DOHH2 (cell line): ENCODE measurements around the gene FAM184A.

Source experiments
- H3F3A ChIP-seq: fragments of 200-600 bp; sonication (generic), shearing (Covaris generic); 2 replicates; pipeline ENCODE4 v1.6.0; 2016; ENCODE audit warnings: antibody characterized with exemption, mild to moderate bottlenecking; ENCODE audit not compliant: control insufficient read depth, insufficient read depth
- H3K27ac ChIP-seq: fragments of 200-600 bp; sonication (generic); 2 replicates; pipeline ENCODE4 v1.5.1; 2014; ENCODE audit warnings: low read depth, mild to moderate bottlenecking, low read length, moderate library complexity
- H3K27me3 ChIP-seq: fragments of 200-600 bp; sonication (generic); 2 replicates; pipeline ENCODE4 v1.6.1; 2014; ENCODE audit warnings: mild to moderate bottlenecking, low read length, mixed read lengths; ENCODE audit not compliant: control insufficient read depth
- H3K36me3 ChIP-seq: fragments of 200-600 bp; sonication (generic); 2 replicates; pipeline ENCODE4 v1.6.1; 2014; ENCODE audit warnings: mild to moderate bottlenecking, low read length, moderate library complexity, mixed read lengths; ENCODE audit not compliant: control insufficient read depth
- H3K4me1 ChIP-seq: fragments of 200-600 bp; sonication (generic); 2 replicates; pipeline ENCODE4 v1.6.1; 2014; ENCODE audit warnings: mild to moderate bottlenecking, low read length, mixed read lengths; ENCODE audit not compliant: control insufficient read depth
- H3K4me2 ChIP-seq: fragments of 200-600 bp; sonication (generic); 2 replicates; pipeline ENCODE4 v1.6.0; 2014; ENCODE audit warnings: mild to moderate bottlenecking, low read length, moderate library complexity
- H3K4me3 ChIP-seq: fragments of 200-600 bp; sonication (generic); 2 replicates; pipeline ENCODE4 v1.5.1; 2014; ENCODE audit warnings: mild to moderate bottlenecking, low read length, mixed read lengths
- H3K79me2 ChIP-seq: fragments of 200-600 bp; sonication (generic); 2 replicates; pipeline ENCODE4 v1.6.1; 2014; ENCODE audit warnings: mild to moderate bottlenecking, low read length, mixed read lengths; ENCODE audit not compliant: control insufficient read depth
- H3K9me2 ChIP-seq: fragments of 200-600 bp; sonication (generic); replicated peaks from 2 replicates; pipeline ENCODE4 v1.6.1; 2014; ENCODE audit warnings: mild to moderate bottlenecking, low read length, mixed read lengths; ENCODE audit not compliant: control insufficient read depth
- H3K9me3 ChIP-seq: fragments of 200-600 bp; sonication (generic); 2 replicates; pipeline ENCODE4 v1.6.1; 2014; ENCODE audit warnings: antibody characterized with exemption, low read length, mixed read lengths; ENCODE audit not compliant: control insufficient read depth, insufficient read depth
- H4K20me1 ChIP-seq: fragments of 200-600 bp; sonication (generic); 2 replicates; pipeline ENCODE4 v1.6.0; 2014; ENCODE audit warnings: low read depth, mild to moderate bottlenecking, antibody characterized with exemption, low read length, moderate library complexity; ENCODE audit not compliant: control insufficient read depth, insufficient read depth
- EZH2phosphoT487 ChIP-seq: fragments of 200-600 bp; sonication (generic); IDR thresholded peaks from 2 replicates; pipeline ENCODE4 v1.6.1; 2017; ENCODE audit warnings: borderline replicate concordance, mild to moderate bottlenecking, antibody characterized with exemption, low read length, moderate library complexity, mixed read lengths
- TF ChIP-seq, protein P1 (sequence below): fragments of 200-600 bp; sonication (generic); IDR thresholded peaks from one replicate; pipeline ENCODE4 v1.5.1; 2014; ENCODE audit warnings: antibody characterized with exemption, mild to moderate bottlenecking, low read depth, low read length; ENCODE audit not compliant: poor library complexity, severe bottlenecking

Gene FAM184A

DNA sequence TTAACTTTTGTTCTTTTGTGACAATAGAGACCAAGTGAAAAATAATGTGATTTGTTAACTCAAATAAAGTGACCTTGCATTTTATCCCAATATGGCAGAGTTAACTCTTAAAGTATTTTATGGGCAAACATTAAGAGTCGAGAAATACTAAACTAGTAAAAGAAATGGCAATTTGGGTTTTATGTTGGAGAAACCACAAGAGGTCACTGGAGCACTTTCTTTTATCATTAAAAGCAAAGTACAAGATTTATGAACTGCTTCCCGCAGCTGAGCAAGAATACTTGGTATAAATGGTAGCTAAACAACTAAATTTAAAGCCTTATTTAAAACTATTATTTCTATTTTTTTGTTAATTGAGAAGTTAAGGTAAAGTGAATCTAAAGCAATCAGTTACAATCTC is 110.0 kb downstream of the FAM184A start:
- TF ChIP-seq EZH2phosphoT487 = no peak
- TF ChIP-seq, protein P1, sequence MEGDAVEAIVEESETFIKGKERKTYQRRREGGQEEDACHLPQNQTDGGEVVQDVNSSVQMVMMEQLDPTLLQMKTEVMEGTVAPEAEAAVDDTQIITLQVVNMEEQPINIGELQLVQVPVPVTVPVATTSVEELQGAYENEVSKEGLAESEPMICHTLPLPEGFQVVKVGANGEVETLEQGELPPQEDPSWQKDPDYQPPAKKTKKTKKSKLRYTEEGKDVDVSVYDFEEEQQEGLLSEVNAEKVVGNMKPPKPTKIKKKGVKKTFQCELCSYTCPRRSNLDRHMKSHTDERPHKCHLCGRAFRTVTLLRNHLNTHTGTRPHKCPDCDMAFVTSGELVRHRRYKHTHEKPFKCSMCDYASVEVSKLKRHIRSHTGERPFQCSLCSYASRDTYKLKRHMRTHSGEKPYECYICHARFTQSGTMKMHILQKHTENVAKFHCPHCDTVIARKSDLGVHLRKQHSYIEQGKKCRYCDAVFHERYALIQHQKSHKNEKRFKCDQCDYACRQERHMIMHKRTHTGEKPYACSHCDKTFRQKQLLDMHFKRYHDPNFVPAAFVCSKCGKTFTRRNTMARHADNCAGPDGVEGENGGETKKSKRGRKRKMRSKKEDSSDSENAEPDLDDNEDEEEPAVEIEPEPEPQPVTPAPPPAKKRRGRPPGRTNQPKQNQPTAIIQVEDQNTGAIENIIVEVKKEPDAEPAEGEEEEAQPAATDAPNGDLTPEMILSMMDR = no peak
- Histone ChIP-seq H3K4me2 (no peak overlapping the region), H3K27ac (no peak overlapping the region), H3K4me1 (no peaks in the 10 kb centered on the region), H3K36me3 (no peaks in the 10 kb centered on the region), H3K27me3 (peaks cover 3% of the 10 kb centered on the region; the same call in 1 of the 2 replicates), H3K4me3 (no peak overlapping the region), H4K20me1 (no peaks in the 10 kb centered on the region), H3K9me2 (no peaks in the 10 kb centered on the region), H3K79me2 (no peaks in the 10 kb centered on the region), H3F3A (no peaks in the 10 kb centered on the region), H3K9me3 (no peaks in the 10 kb centered on the region)

DNA sequence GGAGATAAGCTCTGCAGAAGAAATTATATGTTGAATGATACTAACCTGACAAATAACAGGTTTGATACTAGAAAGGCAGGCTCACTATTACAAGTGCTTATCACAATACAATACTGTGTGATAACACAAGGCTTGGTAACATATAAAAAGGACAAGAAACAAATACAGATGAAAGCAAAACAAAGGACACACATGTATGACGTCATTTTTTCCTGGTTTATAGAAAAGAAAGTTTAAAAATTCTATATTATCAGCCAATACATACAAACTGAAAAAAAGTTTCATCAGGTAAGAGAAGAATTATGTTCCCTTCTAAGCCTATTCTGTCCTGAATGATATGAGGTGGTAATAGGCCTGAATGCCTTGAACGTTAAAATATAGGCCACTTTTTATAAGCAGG is 111.2 kb downstream of the FAM184A start:
- H4K20me1 ChIP-seq = no peaks in the 10 kb centered on the region
- H3K36me3 ChIP-seq = no peaks in the 10 kb centered on the region
- H3K27ac ChIP-seq = no peak overlapping the region
- H3K27me3 ChIP-seq = 0 out of 2 replicates have a peak, but pooled peaks cover 3% of the 10 kb centered on the region
- H3K4me2 ChIP-seq = no peak overlapping the region
- H3F3A ChIP-seq = no peaks in the 10 kb centered on the region
- H3K4me1 ChIP-seq = no peaks in the 10 kb centered on the region
- no peak overlapping the region for H3K4me3 ChIP-seq
- TF ChIP-seq, protein P1 = no peak
- TF ChIP-seq EZH2phosphoT487 = no peak
- H3K9me2 ChIP-seq = no peaks in the 10 kb centered on the region
- H3K9me3 ChIP-seq = no peaks in the 10 kb centered on the region
- no peaks in the 10 kb centered on the region for H3K79me2 ChIP-seq

DNA sequence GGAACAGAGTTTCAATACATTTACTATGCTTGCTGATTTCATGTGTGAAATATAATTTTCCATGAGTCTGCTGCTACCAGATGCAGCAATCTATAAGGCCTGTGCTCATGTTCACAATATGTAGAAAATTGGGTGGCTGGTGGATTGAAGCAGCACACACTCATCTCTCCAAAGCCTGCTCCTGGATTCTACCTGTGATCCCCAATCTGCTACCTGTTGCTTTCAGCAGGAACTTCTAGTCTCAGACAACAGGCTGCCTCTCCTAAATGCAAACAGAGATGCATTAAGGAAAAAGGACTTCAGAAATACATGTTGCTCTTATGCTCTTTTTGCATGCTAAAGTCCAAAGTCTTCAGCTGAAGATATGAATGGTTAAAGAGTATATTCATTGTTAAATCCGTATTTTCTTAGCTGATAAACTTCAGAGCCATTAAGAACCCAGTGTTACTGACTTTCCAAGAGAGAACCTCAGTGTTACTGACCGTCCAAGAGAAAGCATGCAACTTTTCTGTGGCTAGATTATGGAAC is 112.6 kb downstream of the FAM184A start:
- Histone ChIP-seq H3K27me3 (no peaks in the 10 kb centered on the region), H3K9me2 (no peaks in the 10 kb centered on the region), H3K4me2 (no peak overlapping the region), H3K27ac (no peak overlapping the region), H3K9me3 (no peaks in the 10 kb centered on the region), H3K4me3 (no peak overlapping the region), H3K79me2 (no peaks in the 10 kb centered on the region), H3K4me1 (no peaks in the 10 kb centered on the region), H3F3A (no peaks in the 10 kb centered on the region), H4K20me1 (no peaks in the 10 kb centered on the region), H3K36me3 (no peaks in the 10 kb centered on the region)
- TF ChIP-seq, protein P1 = no peak
- no peak for TF ChIP-seq EZH2phosphoT487
